ENCODE data around the gene MLLT3. TPM values are rescaled to one million over a fixed set of nuclear protein-coding genes. Genes with fewer than 3 reads are reported as not detected.

MLLT3 gene
- total RNA-seq, 1 experiment from 2014 or later: 24.2 TPM

DNA sequence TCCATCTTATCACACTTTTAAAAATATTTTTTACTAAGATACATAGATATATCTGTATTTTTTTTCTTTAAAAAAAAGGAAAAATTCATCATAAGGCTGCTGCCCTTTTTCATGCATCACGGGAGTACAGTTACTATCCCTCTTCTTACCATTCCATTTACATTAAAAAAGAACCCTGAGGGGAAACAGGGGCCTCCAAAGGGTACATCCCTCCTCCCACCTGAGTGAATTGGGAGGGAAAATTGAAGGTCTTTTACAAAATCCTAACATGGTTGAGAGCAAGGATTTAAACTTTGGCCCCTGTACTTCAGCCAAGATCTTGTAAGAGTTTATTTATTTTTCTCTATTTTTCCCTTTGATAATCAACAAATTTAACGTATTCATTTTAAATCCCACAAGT lies 319.2 kb downstream of the MLLT3 start:
- no peak overlapping the region for H3K4me3 ChIP-seq (ENCODE audit: low read depth, low read length, poor library complexity, severe bottlenecking)
- intact Hi-C loops (cut with micrococcal nuclease; ENCODE audit: unreplicated experiment): no loop called here
- CTCF ChIA-PET: no interaction called here
- no peaks in the 10 kb centered on the region for H3K9me3 ChIP-seq (ENCODE audit: low read depth, low read length, poor library complexity, severe bottlenecking)
- no TSS peak for BruUV-seq (replicated peaks)
- no peaks in the 10 kb centered on the region for H3K4me1 ChIP-seq (ENCODE audit: insufficient read depth, low read length, poor library complexity, severe bottlenecking)
- no peak overlapping the region for H3K27ac ChIP-seq (ENCODE audit: low read depth, low read length, poor library complexity, severe bottlenecking)
- POLR2A ChIA-PET (ENCODE audit: low non-redundant PET): no interaction called here
- no peaks in the 10 kb centered on the region for H3K27me3 ChIP-seq (replicated peaks; ENCODE audit: insufficient read depth, low read depth, low read length, poor library complexity)
- DNase-seq (ENCODE audit: low spot score): no peak
- H3K36me3 ChIP-seq (ENCODE audit: insufficient read depth, low read length, poor library complexity, severe bottlenecking): no peaks in the 10 kb centered on the region
- TF ChIP-seq EZH2 (IDR thresholded peaks at IDR 0.05; ENCODE audit: borderline replicate concordance, low read depth, low read length, poor library complexity, severe bottlenecking): no peak

DNA sequence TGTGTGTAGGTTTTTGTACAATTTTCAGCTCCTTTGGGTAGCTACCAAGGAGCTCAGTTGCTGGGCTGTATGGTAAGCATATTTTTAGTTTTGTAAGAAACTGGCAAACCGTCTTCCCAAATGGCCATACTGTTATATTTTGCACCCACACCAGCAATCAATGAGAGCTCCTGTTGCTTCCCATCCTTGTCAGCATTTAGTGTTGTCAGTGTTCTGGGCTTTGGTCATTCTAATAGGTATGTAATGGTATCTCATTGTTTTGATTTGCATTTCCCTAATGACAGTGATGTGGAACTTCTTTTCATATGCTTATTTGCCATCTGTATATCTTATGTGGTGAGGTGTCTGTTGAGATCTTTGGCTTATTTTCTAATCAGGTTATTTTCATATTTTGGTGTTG lies 320.1 kb downstream of the MLLT3 start:
- no peaks in the 10 kb centered on the region for H3K4me1 ChIP-seq (ENCODE audit: insufficient read depth, low read length, poor library complexity, severe bottlenecking)
- intact Hi-C loops (cut with micrococcal nuclease; ENCODE audit: unreplicated experiment): no loop called here
- ChIA-PET CTCF (no interaction called here), POLR2A (ENCODE audit: low non-redundant PET) (no interaction called here)
- no peak overlapping the region for H3K4me3 ChIP-seq (ENCODE audit: low read depth, low read length, poor library complexity, severe bottlenecking)
- no peaks in the 10 kb centered on the region for H3K9me3 ChIP-seq (ENCODE audit: low read depth, low read length, poor library complexity, severe bottlenecking)
- H3K27ac ChIP-seq (ENCODE audit: low read depth, low read length, poor library complexity, severe bottlenecking): no peak overlapping the region
- no peak for TF ChIP-seq EZH2 (IDR thresholded peaks at IDR 0.05; ENCODE audit: borderline replicate concordance, low read depth, low read length, poor library complexity, severe bottlenecking)
- TF ChIP-seq, protein P1, sequence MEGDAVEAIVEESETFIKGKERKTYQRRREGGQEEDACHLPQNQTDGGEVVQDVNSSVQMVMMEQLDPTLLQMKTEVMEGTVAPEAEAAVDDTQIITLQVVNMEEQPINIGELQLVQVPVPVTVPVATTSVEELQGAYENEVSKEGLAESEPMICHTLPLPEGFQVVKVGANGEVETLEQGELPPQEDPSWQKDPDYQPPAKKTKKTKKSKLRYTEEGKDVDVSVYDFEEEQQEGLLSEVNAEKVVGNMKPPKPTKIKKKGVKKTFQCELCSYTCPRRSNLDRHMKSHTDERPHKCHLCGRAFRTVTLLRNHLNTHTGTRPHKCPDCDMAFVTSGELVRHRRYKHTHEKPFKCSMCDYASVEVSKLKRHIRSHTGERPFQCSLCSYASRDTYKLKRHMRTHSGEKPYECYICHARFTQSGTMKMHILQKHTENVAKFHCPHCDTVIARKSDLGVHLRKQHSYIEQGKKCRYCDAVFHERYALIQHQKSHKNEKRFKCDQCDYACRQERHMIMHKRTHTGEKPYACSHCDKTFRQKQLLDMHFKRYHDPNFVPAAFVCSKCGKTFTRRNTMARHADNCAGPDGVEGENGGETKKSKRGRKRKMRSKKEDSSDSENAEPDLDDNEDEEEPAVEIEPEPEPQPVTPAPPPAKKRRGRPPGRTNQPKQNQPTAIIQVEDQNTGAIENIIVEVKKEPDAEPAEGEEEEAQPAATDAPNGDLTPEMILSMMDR (conservative IDR thresholded peaks at IDR 0.05; ENCODE audit: low read depth, low read length): no peak
- no TSS peak for BruUV-seq (replicated peaks)
- H3K36me3 ChIP-seq (ENCODE audit: insufficient read depth, low read length, poor library complexity, severe bottlenecking): no peaks in the 10 kb centered on the region
- DNase-seq (ENCODE audit: low spot score): no peak
- H3K27me3 ChIP-seq (replicated peaks; ENCODE audit: insufficient read depth, low read depth, low read length, poor library complexity): no peaks in the 10 kb centered on the region

DNA sequence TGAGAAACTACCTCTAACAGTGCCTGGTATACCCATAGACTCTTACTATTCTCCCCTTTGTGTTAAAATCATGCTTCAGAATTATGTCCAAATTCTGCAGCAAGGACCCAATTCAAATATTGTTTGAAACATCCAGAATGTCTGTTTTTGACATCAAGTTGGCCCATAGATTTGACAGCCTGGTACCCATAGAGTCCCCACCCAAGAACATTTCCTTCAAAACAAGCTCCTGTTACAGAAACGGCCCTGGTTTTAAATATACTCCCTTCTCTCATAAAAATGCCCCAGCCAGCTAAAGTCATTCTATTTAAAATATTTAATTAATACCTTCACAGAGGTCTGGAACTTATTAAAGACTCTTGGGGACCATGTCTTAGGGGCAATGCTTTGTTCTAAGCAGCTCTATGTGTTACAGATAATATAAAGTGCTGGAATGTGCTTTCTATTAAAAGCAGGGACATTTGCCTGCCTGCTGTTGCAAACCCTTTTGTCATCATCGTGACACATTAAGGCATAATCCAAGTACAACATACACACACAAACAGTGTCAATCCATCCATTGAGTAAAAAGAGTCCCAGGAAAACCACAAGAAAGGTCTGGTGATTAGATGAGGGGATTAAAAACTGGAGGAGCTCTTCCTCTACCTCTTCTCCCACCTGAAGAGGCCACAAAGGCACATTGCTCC lies 321.7 kb downstream of the MLLT3 start:
- TF ChIP-seq, protein P1 (conservative IDR thresholded peaks at IDR 0.05; ENCODE audit: low read depth, low read length): no peak
- TF ChIP-seq EZH2 (IDR thresholded peaks at IDR 0.05; ENCODE audit: borderline replicate concordance, low read depth, low read length, poor library complexity, severe bottlenecking): no peak
- no peak overlapping the region for H3K27ac ChIP-seq (ENCODE audit: low read depth, low read length, poor library complexity, severe bottlenecking)
- no peaks in the 10 kb centered on the region for H3K9me3 ChIP-seq (ENCODE audit: low read depth, low read length, poor library complexity, severe bottlenecking)
- no peaks in the 10 kb centered on the region for H3K4me1 ChIP-seq (ENCODE audit: insufficient read depth, low read length, poor library complexity, severe bottlenecking)
- intact Hi-C loops (cut with micrococcal nuclease; ENCODE audit: unreplicated experiment): no loop called here
- no peaks in the 10 kb centered on the region for H3K36me3 ChIP-seq (ENCODE audit: insufficient read depth, low read length, poor library complexity, severe bottlenecking)
- H3K27me3 ChIP-seq (replicated peaks; ENCODE audit: insufficient read depth, low read depth, low read length, poor library complexity): no peaks in the 10 kb centered on the region
- no peak overlapping the region for H3K4me3 ChIP-seq (ENCODE audit: low read depth, low read length, poor library complexity, severe bottlenecking)
- no TSS peak for BruUV-seq (replicated peaks)
- ChIA-PET CTCF (no interaction called here), POLR2A (ENCODE audit: low non-redundant PET) (interaction anchor here (0.6 kb wide), 1 partner anchor 562 kb away, joined by 5 read pairs; no protein-coding TSS in a partner anchor)
- DNase-seq (ENCODE audit: low spot score): no peak

DNA sequence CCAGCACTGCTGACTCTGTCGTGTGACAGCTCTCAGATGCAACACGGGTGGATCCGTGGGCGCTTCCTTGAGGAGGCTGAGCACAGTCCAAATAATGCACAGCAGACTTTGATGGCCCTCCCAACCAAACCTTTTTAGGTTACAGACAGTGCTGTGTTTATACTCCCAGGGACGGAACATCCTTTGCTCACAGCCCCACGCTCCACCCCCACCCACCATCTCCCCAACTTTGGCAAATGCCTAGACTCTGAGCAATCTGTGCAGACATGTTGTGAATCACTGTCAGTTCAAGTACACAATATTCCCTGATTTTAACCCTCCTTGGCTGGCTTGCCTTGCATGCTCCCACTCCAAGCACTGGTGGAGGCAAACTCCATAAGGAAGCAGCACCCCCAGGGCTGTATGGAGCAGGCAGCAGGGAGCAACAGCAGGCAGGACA lies 324.6 kb downstream of the MLLT3 start:
- POLR2A ChIA-PET (ENCODE audit: low non-redundant PET): no interaction called here
- Histone ChIP-seq H3K4me1 (ENCODE audit: insufficient read depth, low read length, poor library complexity, severe bottlenecking) (no peaks in the 10 kb centered on the region), H3K36me3 (ENCODE audit: insufficient read depth, low read length, poor library complexity, severe bottlenecking) (no peaks in the 10 kb centered on the region), H3K27me3 (replicated peaks; ENCODE audit: insufficient read depth, low read depth, low read length, poor library complexity) (no peaks in the 10 kb centered on the region), H3K9me3 (ENCODE audit: low read depth, low read length, poor library complexity, severe bottlenecking) (no peaks in the 10 kb centered on the region), H3K4me3 (ENCODE audit: low read depth, low read length, poor library complexity, severe bottlenecking) (no peak overlapping the region), H3K27ac (ENCODE audit: low read depth, low read length, poor library complexity, severe bottlenecking) (no peak overlapping the region)
- CTCF ChIA-PET: no interaction called here
- BruUV-seq (replicated peaks): no TSS peak
- TF ChIP-seq, protein P1 (conservative IDR thresholded peaks at IDR 0.05; ENCODE audit: low read depth, low read length): no peak
- TF ChIP-seq EZH2 (IDR thresholded peaks at IDR 0.05; ENCODE audit: borderline replicate concordance, low read depth, low read length, poor library complexity, severe bottlenecking): no peak
- DNase-seq (ENCODE audit: low spot score): no peak
- intact Hi-C loops (cut with micrococcal nuclease; ENCODE audit: unreplicated experiment): no loop called here
